Neural cell (in vitro differentiated cells): ENCODE data around the gene RFC2. TPM values are rescaled to one million over a fixed set of nuclear protein-coding genes. Genes with fewer than 3 reads are reported as not detected.
A peak's percentile ranks its signal among the peaks of the same experiment; 100 is the strongest.

Source experiments
- H2AFZ ChIP-seq: fragments of 200-600, 300-800 bp; sonication (generic), shearing (Covaris generic); 2 replicates; pipeline ENCODE4 v1.6.0; 2014; ENCODE audit warnings: low read depth, mild to moderate bottlenecking, antibody characterized with exemption, low read length, moderate library complexity
- H3F3A ChIP-seq: fragments of 200-600 bp; shearing (Covaris generic); 2 replicates; pipeline ENCODE4 v1.6.1; 2016; ENCODE audit warnings: mild to moderate bottlenecking, moderate library complexity, mixed read lengths, antibody characterized with exemption, low read length; ENCODE audit not compliant: insufficient read depth, poor library complexity, severe bottlenecking
- H3K27ac ChIP-seq: fragments of 200-600, 300-800 bp; sonication (generic), shearing (Covaris generic); 2 replicates; pipeline ENCODE4 v1.5.1; 2014; ENCODE audit warnings: mild to moderate bottlenecking, low read length, moderate library complexity
- H3K27me3 ChIP-seq: fragments of 300-800, 200-600 bp; sonication (generic), shearing (Covaris generic); 2 replicates; pipeline ENCODE4 v1.6.0; 2014; ENCODE audit warnings: mild to moderate bottlenecking, low read depth, low read length, moderate library complexity; ENCODE audit not compliant: insufficient read depth
- H3K36me3 ChIP-seq: fragments of 300-800, 200-600 bp; sonication (generic), shearing (Covaris generic); 2 replicates; pipeline ENCODE4 v1.5.1; 2014; ENCODE audit warnings: mild to moderate bottlenecking, antibody characterized with exemption, low read length, moderate library complexity; ENCODE audit not compliant: insufficient read depth
- H3K4me2 ChIP-seq: fragments of 300-800, 200-600 bp; sonication (generic), shearing (Covaris generic); 2 replicates; pipeline ENCODE4 v1.6.0; 2014; ENCODE audit warnings: mild to moderate bottlenecking, low read length
- H3K4me3 ChIP-seq: fragments of 300-800, 200-600 bp; sonication (generic), shearing (Covaris generic); 2 replicates; pipeline ENCODE4 v1.5.1; 2014; ENCODE audit warnings: mild to moderate bottlenecking, low read length, moderate library complexity
- H3K79me2 ChIP-seq: fragments of 200-600 bp; shearing (Covaris generic); replicated peaks from 2 replicates; pipeline ENCODE4 v1.6.0; 2014; ENCODE audit warnings: mild to moderate bottlenecking, low read length, moderate library complexity; ENCODE audit not compliant: insufficient read depth
- H3K9ac ChIP-seq: fragments of 300-800, 200-600 bp; sonication (generic), shearing (Covaris generic); 2 replicates; pipeline ENCODE4 v1.6.1; 2016; ENCODE audit warnings: mild to moderate bottlenecking, low read length, mixed read lengths
- H3K9me2 ChIP-seq: fragments of 200-600 bp; shearing (Covaris generic); 2 replicates; pipeline ENCODE4 v1.6.1; 2016; ENCODE audit warnings: mild to moderate bottlenecking, low read length, mixed read lengths; ENCODE audit not compliant: insufficient read depth
- H3K9me3 ChIP-seq: fragments of 200-600, 300-800 bp; sonication (generic), shearing (Covaris generic); 2 replicates; pipeline ENCODE4 v1.6.1; 2016; ENCODE audit warnings: mild to moderate bottlenecking, mixed run types, low read length, moderate library complexity, mixed read lengths
- H4K20me1 ChIP-seq: fragments of 200-600 bp; shearing (Covaris generic); 2 replicates; pipeline ENCODE4 v1.6.1; 2016; ENCODE audit warnings: mild to moderate bottlenecking, mixed run types; ENCODE audit not compliant: insufficient read depth
- EP300 ChIP-seq: fragments of 450-650 bp; conservative IDR thresholded peaks from 2 replicates; pipeline ENCODE4 v1.6.1; 2014; ENCODE audit warnings: antibody characterized with exemption, mild to moderate bottlenecking, moderate library complexity; ENCODE audit not compliant: poor library complexity, severe bottlenecking
- EZH2 ChIP-seq: fragments of 200-600, 300-800 bp; shearing (Covaris generic), sonication (generic); IDR thresholded peaks from 2 replicates; pipeline ENCODE4 v1.6.1; 2014; ENCODE audit warnings: antibody characterized with exemption, low read length, borderline replicate concordance, mild to moderate bottlenecking; ENCODE audit not compliant: insufficient read depth, poor library complexity, severe bottlenecking
- MXI1 ChIP-seq: fragments of 450-650 bp; conservative IDR thresholded peaks from 2 replicates; pipeline ENCODE4 v1.6.1; 2014; ENCODE audit warnings: antibody characterized with exemption, mild to moderate bottlenecking; ENCODE audit not compliant: poor library complexity, severe bottlenecking
- RAD21 ChIP-seq: fragments of 450-650 bp; conservative IDR thresholded peaks from 2 replicates; pipeline ENCODE4 v1.6.1; 2014; ENCODE audit warnings: antibody characterized with exemption, mild to moderate bottlenecking, moderate library complexity
- REST ChIP-seq: IDR thresholded peaks from 2 replicates; pipeline ENCODE4 v1.6.1; 2012; ENCODE audit warnings: borderline replicate concordance
- SMC3 ChIP-seq: fragments of 450-650 bp; conservative IDR thresholded peaks from 2 replicates; pipeline ENCODE4 v1.6.1; 2014; ENCODE audit warnings: antibody characterized with exemption, mild to moderate bottlenecking, moderate library complexity; ENCODE audit not compliant: poor library complexity
- polyA plus RNA-seq: library from polyadenylated mRNA; depleted of rRNA; stranded (reverse); fragments of >200 nt; gene quantifications from 2 replicates; pipeline ENCODE4 v1.2.3, GENCODE V29; 2014

RFC2 gene
- polyA plus RNA-seq, 1 donor from 2014 or later = 20.9 TPM

DNA sequence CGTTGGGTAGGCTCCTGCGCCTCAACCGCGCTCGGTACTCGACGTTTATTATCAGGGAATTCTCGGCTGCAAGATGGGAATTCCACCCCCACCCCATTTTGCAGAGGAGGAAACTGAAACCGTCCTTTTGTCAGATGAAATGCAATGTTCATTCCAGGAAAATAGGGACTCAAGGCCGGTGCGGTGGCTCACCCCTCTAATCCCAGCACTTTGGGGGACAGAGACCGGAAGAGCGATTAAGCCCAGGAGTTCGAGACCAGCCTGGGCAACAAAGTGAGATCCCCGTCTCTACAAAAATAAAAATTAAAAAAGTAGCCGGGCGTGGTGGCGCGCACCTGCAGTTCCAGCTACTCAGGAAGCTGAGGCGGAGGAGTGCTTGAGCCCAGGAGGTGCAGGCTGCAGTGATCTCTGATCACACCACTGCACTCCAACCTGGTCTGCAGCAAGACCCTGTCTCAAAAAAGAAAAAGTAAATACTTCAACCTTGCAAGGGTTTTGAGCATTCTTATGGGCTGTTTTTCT is 720 bp upstream of the RFC2 start:
- Histone ChIP-seq H3K4me3 (peak overlapping the region; percentile 100), H4K20me1 (no peaks in the 10 kb centered on the region), H3K27ac (peak overlapping the region; percentile 97), H3K4me2 (peak overlapping the region; percentile 41), H3K9me3 (no peaks in the 10 kb centered on the region), H3K9ac (peak overlapping the region; percentile 99), H3K27me3 (no peaks in the 10 kb centered on the region), H3K36me3 (no peaks in the 10 kb centered on the region), H3F3A (no peaks in the 10 kb centered on the region), H2AFZ (peak overlapping the region; percentile 100), H3K79me2 (peaks cover 23% of the 10 kb centered on the region), H3K9me2 (no peaks in the 10 kb centered on the region)
- peak; percentile 91 for TF ChIP-seq REST
- no peak for TF ChIP-seq RAD21

GRCh38 chr7:74253835-74254128 is 417 bp downstream of the RFC2 start:
- H3K4me2 ChIP-seq = peak overlapping the region; percentile 62
- TF ChIP-seq EZH2 = no peak
- TF ChIP-seq MXI1 = no peak
- TF ChIP-seq RAD21 = no peak
- peak overlapping the region; percentile 97 for H3K27ac ChIP-seq
- no peaks in the 10 kb centered on the region for H3F3A ChIP-seq
- no peaks in the 10 kb centered on the region for H4K20me1 ChIP-seq
- H3K79me2 ChIP-seq = peaks cover 23% of the 10 kb centered on the region
- H3K9me3 ChIP-seq = no peaks in the 10 kb centered on the region
- H3K9ac ChIP-seq = peak overlapping the region; percentile 99
- peak overlapping the region; percentile 100 for H2AFZ ChIP-seq
- H3K9me2 ChIP-seq = no peaks in the 10 kb centered on the region
- no peaks in the 10 kb centered on the region for H3K36me3 ChIP-seq
- no peaks in the 10 kb centered on the region for H3K27me3 ChIP-seq
- H3K4me3 ChIP-seq = peak overlapping the region; percentile 100

GRCh38 chr7:74253331-74253730 is 868 bp downstream of the RFC2 start:
- peak overlapping the region; percentile 99 for H3K9ac ChIP-seq
- peak overlapping the region; percentile 100 for H3K4me3 ChIP-seq
- peak overlapping the region; percentile 62 for H3K4me2 ChIP-seq
- H4K20me1 ChIP-seq = no peaks in the 10 kb centered on the region
- no peaks in the 10 kb centered on the region for H3K9me3 ChIP-seq
- no peaks in the 10 kb centered on the region for H3K36me3 ChIP-seq
- no peak overlapping the region for H3K27ac ChIP-seq
- H2AFZ ChIP-seq = no peak overlapping the region
- H3F3A ChIP-seq = no peaks in the 10 kb centered on the region
- no peak for TF ChIP-seq EZH2
- no peak for TF ChIP-seq SMC3
- no peak for TF ChIP-seq EP300
- no peak for TF ChIP-seq MXI1
- peaks cover 23% of the 10 kb centered on the region for H3K79me2 ChIP-seq
- no peaks in the 10 kb centered on the region for H3K27me3 ChIP-seq
- no peaks in the 10 kb centered on the region for H3K9me2 ChIP-seq
